HFFc6 (cell line): Measurements from ENCODE around the gene USP37. TPM values are rescaled to one million over a fixed set of nuclear protein-coding genes. Genes with fewer than 3 reads are reported as not detected.

Experiments
- DNase-seq: peaks from one replicate; pipeline ENCODE4 v3.0.0-alpha.2; 2018
- H3K27ac Mint-ChIP-seq: 2 replicates; pipeline ENCODE4 v1.8.0; 2020; ENCODE audit warnings: mild to moderate bottlenecking, mixed read lengths
- H3K27me3 Mint-ChIP-seq: 2 replicates; pipeline ENCODE4 v1.8.0; 2021; ENCODE audit warnings: mild to moderate bottlenecking, moderate library complexity, mixed read lengths; ENCODE audit not compliant: insufficient read depth
- H3K36me3 Mint-ChIP-seq: 2 replicates; pipeline ENCODE4 v1.8.0; 2021; ENCODE audit warnings: low read depth, mixed read lengths
- H3K4me1 Mint-ChIP-seq: 2 replicates; pipeline ENCODE4 v1.8.0; 2020; ENCODE audit warnings: low read depth, mixed read lengths
- H3K4me3 Mint-ChIP-seq: 2 replicates; pipeline ENCODE4 v1.8.0; 2020; ENCODE audit warnings: mild to moderate bottlenecking, moderate library complexity, mixed read lengths
- H3K9me3 Mint-ChIP-seq: 2 replicates; pipeline ENCODE4 v1.8.0; 2020; ENCODE audit warnings: mild to moderate bottlenecking, mixed read lengths
- total RNA-seq, 6 experiments: library from RNA; stranded (reverse); fragmentation: NEBNext Ultra II Directional; extraction: Animal tissue kit (Norgen Biotek cat#: 25700); gene quantifications; 2 replicates in 1 of 6; 3 replicates in 5 of 6; pipeline ENCODE4 v1.2.3, GENCODE V29; 2021
- TF ChIP-seq, protein P1 (sequence below): fragments of 200-600 bp; sonication (generic); IDR thresholded peaks from 2 replicates; pipeline ENCODE4 v1.5.0; 2021; ENCODE audit warnings: antibody characterized with exemption, mild to moderate bottlenecking

USP37 gene
- total RNA-seq, 6 experiments from 2014 or later, result 6.1 to 7.4 (median 6.8) TPM

DNA sequence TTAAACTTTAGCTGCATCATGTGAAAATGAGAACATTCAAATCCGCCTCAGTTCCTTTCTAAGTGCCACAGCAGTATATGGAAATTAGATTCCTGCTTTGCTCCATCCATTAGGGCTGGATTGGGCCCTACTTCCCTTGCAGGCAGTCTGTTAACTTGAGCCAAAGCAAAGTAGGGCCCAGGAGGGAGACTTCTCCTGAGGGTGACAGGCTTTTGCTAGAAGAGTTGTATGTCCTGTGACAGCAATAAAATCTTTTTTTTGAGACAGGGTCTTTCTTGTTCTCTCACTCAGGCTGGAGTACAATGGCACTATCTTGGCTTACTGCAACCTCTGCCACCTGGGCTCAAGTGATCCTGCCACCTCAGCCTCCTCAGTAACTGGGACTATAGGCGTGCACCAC lies 121.1 kb downstream of the USP37 start:
- no peak for DNase-seq
- TF ChIP-seq, protein P1, sequence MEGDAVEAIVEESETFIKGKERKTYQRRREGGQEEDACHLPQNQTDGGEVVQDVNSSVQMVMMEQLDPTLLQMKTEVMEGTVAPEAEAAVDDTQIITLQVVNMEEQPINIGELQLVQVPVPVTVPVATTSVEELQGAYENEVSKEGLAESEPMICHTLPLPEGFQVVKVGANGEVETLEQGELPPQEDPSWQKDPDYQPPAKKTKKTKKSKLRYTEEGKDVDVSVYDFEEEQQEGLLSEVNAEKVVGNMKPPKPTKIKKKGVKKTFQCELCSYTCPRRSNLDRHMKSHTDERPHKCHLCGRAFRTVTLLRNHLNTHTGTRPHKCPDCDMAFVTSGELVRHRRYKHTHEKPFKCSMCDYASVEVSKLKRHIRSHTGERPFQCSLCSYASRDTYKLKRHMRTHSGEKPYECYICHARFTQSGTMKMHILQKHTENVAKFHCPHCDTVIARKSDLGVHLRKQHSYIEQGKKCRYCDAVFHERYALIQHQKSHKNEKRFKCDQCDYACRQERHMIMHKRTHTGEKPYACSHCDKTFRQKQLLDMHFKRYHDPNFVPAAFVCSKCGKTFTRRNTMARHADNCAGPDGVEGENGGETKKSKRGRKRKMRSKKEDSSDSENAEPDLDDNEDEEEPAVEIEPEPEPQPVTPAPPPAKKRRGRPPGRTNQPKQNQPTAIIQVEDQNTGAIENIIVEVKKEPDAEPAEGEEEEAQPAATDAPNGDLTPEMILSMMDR, result no peak
- Mint-ChIP-seq H3K4me3 (no peak overlapping the region), H3K36me3 (no peaks in the 10 kb centered on the region), H3K4me1 (peaks cover 11% of the 10 kb centered on the region), H3K9me3 (no peaks in the 10 kb centered on the region), H3K27me3 (no peaks in the 10 kb centered on the region), H3K27ac (no peak overlapping the region)

DNA sequence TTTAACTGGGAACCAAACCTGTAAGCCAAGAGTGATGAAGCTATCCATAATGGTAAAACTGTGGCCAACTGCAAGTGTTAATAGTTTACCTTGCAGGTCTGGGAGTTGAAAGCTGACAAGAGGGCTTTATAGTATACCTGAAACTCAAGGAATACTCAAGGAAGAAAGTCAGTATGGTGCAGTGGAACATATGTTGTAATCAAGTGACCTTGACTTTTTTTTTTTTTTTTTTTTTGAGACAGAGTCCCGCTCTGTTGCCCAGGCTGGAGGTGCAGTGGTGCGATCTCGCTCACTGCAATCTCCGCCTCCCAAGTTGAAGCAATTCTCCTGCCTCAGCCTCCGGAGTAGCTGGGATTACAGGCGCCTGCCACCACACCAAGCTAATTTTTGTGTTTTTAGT lies 121.6 kb downstream of the USP37 start:
- Mint-ChIP-seq H3K9me3 (no peaks in the 10 kb centered on the region), H3K4me3 (no peak overlapping the region), H3K27me3 (no peaks in the 10 kb centered on the region; the same call in 1 of the 2 replicates), H3K27ac (no peak overlapping the region), H3K4me1 (peaks cover 11% of the 10 kb centered on the region), H3K36me3 (no peaks in the 10 kb centered on the region)
- TF ChIP-seq, protein P1, result no peak
- DNase-seq, result no peak

DNA sequence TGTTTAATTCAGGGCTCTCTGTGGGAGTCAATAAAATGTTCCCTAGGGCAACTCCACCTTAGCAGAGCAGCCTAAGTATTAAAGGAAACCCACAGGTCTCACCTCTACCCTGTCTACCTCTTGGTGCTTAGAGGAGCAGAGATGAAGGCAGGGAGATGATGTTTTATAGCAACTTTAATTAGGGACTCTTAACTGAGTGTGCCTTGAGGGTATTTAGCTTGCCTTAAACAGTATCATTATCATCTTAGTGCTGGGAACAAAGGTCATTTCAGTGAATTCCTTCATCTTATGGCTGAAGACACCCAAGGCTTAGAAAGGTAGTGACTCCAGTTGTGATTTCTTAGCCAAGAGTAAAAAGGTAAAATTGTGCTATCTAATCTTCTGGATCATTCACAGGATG lies 122.5 kb downstream of the USP37 start:
- H3K27me3 Mint-ChIP-seq, result no peaks in the 10 kb centered on the region; the same call in 1 of the 2 replicates
- no peak overlapping the region for H3K27ac Mint-ChIP-seq
- TF ChIP-seq, protein P1, result no peak
- H3K4me3 Mint-ChIP-seq, result no peak overlapping the region
- no peaks in the 10 kb centered on the region for H3K9me3 Mint-ChIP-seq
- DNase-seq, result no peak
- H3K4me1 Mint-ChIP-seq, result peaks cover 11% of the 10 kb centered on the region
- H3K36me3 Mint-ChIP-seq, result no peaks in the 10 kb centered on the region

DNA sequence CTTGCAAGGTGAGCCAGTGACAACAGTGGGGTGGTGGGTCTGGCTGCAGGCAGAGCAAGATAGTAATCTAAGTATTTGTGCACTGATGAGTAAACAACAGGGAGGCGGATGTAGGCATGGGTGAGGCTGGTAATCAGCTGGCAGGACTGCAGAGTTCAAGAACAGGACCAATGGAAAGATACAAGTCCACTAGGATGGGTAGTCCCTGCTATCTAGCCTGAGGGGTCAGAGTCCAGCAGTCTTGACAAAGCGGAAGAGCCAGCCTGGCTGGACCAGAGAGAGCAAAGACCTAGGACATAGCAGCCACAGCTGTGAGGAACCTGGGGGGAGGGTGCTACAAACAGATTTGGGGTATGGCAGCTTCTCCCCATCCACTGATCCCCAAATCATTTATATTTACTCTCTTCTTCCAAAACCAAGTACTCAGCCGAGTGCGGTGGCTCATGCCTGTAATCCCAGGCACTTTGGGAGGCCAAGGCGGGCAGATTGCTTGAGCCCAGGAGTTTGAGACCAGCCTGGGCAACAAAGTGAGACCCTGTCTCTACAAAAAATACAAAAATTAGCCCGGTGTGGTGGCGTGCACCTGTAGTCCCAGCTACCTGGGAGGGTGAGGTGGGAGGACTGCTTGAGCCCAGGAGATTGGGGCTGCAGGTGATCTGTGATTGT lies 123.3 kb downstream of the USP37 start:
- DNase-seq, result no peak
- H3K4me1 Mint-ChIP-seq, result peaks cover 11% of the 10 kb centered on the region
- H3K27ac Mint-ChIP-seq, result no peak overlapping the region
- no peak overlapping the region for H3K4me3 Mint-ChIP-seq
- no peaks in the 10 kb centered on the region for H3K9me3 Mint-ChIP-seq
- TF ChIP-seq, protein P1, result no peak
- no peaks in the 10 kb centered on the region; the same call in 1 of the 2 replicates for H3K27me3 Mint-ChIP-seq
- no peaks in the 10 kb centered on the region for H3K36me3 Mint-ChIP-seq

DNA sequence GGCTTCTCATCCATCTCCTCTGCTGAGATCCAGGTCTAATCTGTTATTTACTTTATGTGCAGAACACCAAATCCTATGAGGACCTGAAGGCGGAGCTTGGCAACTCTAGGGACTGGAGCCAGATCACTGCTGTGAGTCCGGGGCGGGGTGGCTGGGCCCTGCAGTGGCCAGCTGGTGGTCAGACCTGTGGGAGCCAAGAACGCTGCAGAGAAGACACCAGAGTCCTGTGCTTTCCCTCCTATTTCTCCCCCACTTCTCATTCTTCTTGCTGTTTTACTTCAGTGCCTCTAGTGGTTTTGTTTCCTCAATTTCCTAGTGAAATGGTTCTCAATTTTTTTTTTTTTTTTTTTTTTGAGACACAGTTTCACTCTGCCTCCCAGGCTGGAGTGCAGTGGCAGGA lies 129.6 kb downstream of the USP37 start:
- Mint-ChIP-seq H3K27me3 (peaks cover 12% of the 10 kb centered on the region), H3K4me3 (no peak overlapping the region), H3K36me3 (no peaks in the 10 kb centered on the region), H3K4me1 (no peaks in the 10 kb centered on the region), H3K9me3 (no peaks in the 10 kb centered on the region), H3K27ac (no peak overlapping the region)
- DNase-seq, result no peak
- TF ChIP-seq, protein P1, result no peak
